Nephron (organoid): ENCODE measurements around the gene TBXT.

Experiments used
- H3K27ac Mint-ChIP-seq, 3 experiments: 2 replicates each; pipeline ENCODE4 v1.8.0; 2020; ENCODE audit warnings: mixed read lengths in 3 of 3, mild to moderate bottlenecking in 2 of 3, moderate library complexity in 1 of 3
- H3K27me3 Mint-ChIP-seq: 2 replicates; pipeline ENCODE4 v1.8.0; 2021; ENCODE audit warnings: low read depth, mild to moderate bottlenecking, moderate library complexity, mixed read lengths
- H3K36me3 Mint-ChIP-seq: 2 replicates; pipeline ENCODE4 v1.8.0; 2020; ENCODE audit warnings: low read depth, mixed read lengths
- H3K4me1 Mint-ChIP-seq: 2 replicates; pipeline ENCODE4 v1.8.0; 2020; ENCODE audit warnings: mixed read lengths
- H3K4me3 Mint-ChIP-seq, 3 experiments: 2 replicates each; pipeline ENCODE4 v1.8.0; 2020; ENCODE audit warnings: mild to moderate bottlenecking in 3 of 3, mixed read lengths in 3 of 3, moderate library complexity in 2 of 3
- H3K9me3 Mint-ChIP-seq: 2 replicates; pipeline ENCODE4 v1.8.0; 2020; ENCODE audit warnings: mixed read lengths
- CTCF ChIP-seq, 3 experiments: fragments of 200-600 bp; sonication (generic); IDR thresholded peaks; one replicate each; pipeline ENCODE4 v1.5.0; 2021; ENCODE audit warnings: antibody characterized with exemption in 3 of 3; ENCODE audit not compliant: unreplicated experiment in 3 of 3

Gene TBXT

GRCh38 chr6:166174031-166174430 lies 6.4 kb upstream of the TBXT start:
- no peak overlapping the region for H3K4me3 Mint-ChIP-seq
- H3K36me3 Mint-ChIP-seq = no peaks in the 10 kb centered on the region
- no peaks in the 10 kb centered on the region for H3K9me3 Mint-ChIP-seq
- no peak overlapping the region for H3K27ac Mint-ChIP-seq
- peaks cover 12% of the 10 kb centered on the region for H3K4me1 Mint-ChIP-seq
- peaks cover 25% of the 10 kb centered on the region for H3K27me3 Mint-ChIP-seq
- no peak for TF ChIP-seq CTCF (IDR thresholded peaks at IDR 0.05; ENCODE audit: unreplicated experiment in 3 of 3)

GRCh38 chr6:166173281-166173951 lies 5.8 kb upstream of the TBXT start:
- peaks cover 25% of the 10 kb centered on the region for H3K27me3 Mint-ChIP-seq
- H3K27ac Mint-ChIP-seq = no peak overlapping the region
- no peak overlapping the region for H3K4me3 Mint-ChIP-seq
- no peaks in the 10 kb centered on the region for H3K9me3 Mint-ChIP-seq
- no peaks in the 10 kb centered on the region for H3K36me3 Mint-ChIP-seq
- no peak for TF ChIP-seq CTCF (IDR thresholded peaks at IDR 0.05; ENCODE audit: unreplicated experiment in 3 of 3)
- H3K4me1 Mint-ChIP-seq = peaks cover 16% of the 10 kb centered on the region

- Mint-ChIP-seq H3K4me3 (no peak overlapping the region), H3K27ac (no peak overlapping the region), H3K9me3 (no peaks in the 10 kb centered on the region), H3K36me3 (no peaks in the 10 kb centered on the region), H3K4me1 (peaks cover 19% of the 10 kb centered on the region), H3K27me3 (peaks cover 20% of the 10 kb centered on the region)
- no peak for TF ChIP-seq CTCF (IDR thresholded peaks at IDR 0.05; ENCODE audit: unreplicated experiment in 3 of 3)
Observed at GRCh38 chr6:166172546-166172945, 4.9 kb upstream of the TBXT start.

GRCh38 chr6:166169549-166170421 lies 2.1 kb upstream of the TBXT start:
- Mint-ChIP-seq H3K27me3 (peaks cover 21% of the 10 kb centered on the region), H3K9me3 (no peaks in the 10 kb centered on the region), H3K4me1 (peaks cover 19% of the 10 kb centered on the region), H3K27ac (no peak overlapping the region), H3K4me3 (peak overlapping the region; percentile 63 to 76 (median 65)), H3K36me3 (no peaks in the 10 kb centered on the region)
- no peak for TF ChIP-seq CTCF (IDR thresholded peaks at IDR 0.05; ENCODE audit: unreplicated experiment in 3 of 3)

GRCh38 chr6:166168616-166169548 lies 1.2 kb upstream of the TBXT start:
- no peak for TF ChIP-seq CTCF (IDR thresholded peaks at IDR 0.05; ENCODE audit: unreplicated experiment in 3 of 3)
- Mint-ChIP-seq H3K36me3 (no peaks in the 10 kb centered on the region), H3K27ac (no peak overlapping the region), H3K4me1 (peaks cover 19% of the 10 kb centered on the region), H3K4me3 (peak overlapping the region; percentile 77 to 90 (median 86)), H3K9me3 (no peaks in the 10 kb centered on the region), H3K27me3 (peaks cover 30% of the 10 kb centered on the region)
